Pancreas (tissue), 10 donors: Measurements from ENCODE around the gene ACMSD. TPM values are rescaled to one million over a fixed set of nuclear protein-coding genes. Genes with fewer than 3 reads are reported as not detected.
A peak's percentile ranks its signal among the peaks of the same experiment; 100 is the strongest.

Experiments used
- ATAC-seq, 4 donors: fragments of 200-7000 bp; cut with Tn5 transposase; one replicate each; pipeline versions ENCODE4 v1.8.0 to v1.9.1; 2020; ENCODE audit warnings: mild to moderate bottlenecking in 4 of 4, moderate library complexity in 4 of 4
- DNase-seq, 6 donors: peaks; one replicate each; pipeline ENCODE4 v3.0.0-alpha.2; 2020
- FAIRE-seq: peaks from 2 replicates; lab custom pipeline; 2012; peaks lifted over from hg19 to GRCh38; lab: Jason Lieb, UNC
- H3K27ac ChIP-seq, 4 donors: fragments of 200-600 bp; sonication (generic); 1 replicate in 3 of 4; 2 replicates in 1 of 4; pipeline versions ENCODE4 v1.5.0 to v1.8.0; 2020
- H3K27me3 ChIP-seq, 4 donors: fragments of 200-600 bp; one replicate each; pipeline ENCODE4 v1.8.0; 2021
- H3K36me3 ChIP-seq, 3 donors: fragments of 200-600 bp; sonication (generic) in 1 of 3; one replicate each; pipeline versions ENCODE4 v1.5.0 to v1.8.0; 2020 to 2021
- H3K4me1 ChIP-seq, 3 donors: fragments of 200-600 bp; one replicate each; pipeline ENCODE4 v1.8.0; 2021
- H3K4me3 ChIP-seq, 4 donors: fragments of 200-600 bp; sonication (generic) in 2 of 4; one replicate each; pipeline versions ENCODE4 v1.5.0 to v1.8.0; 2020 to 2021
- H3K9me3 ChIP-seq, 4 donors: fragments of 200-600 bp; one replicate each; pipeline ENCODE4 v1.8.0; 2021
- CTCF ChIP-seq, 4 donors: fragments of 200-600 bp; sonication (generic) in 3 of 4; IDR thresholded peaks; one replicate each; pipeline versions ENCODE4 v1.5.0 to v1.8.0; 2021; ENCODE audit warnings: antibody characterized with exemption in 4 of 4
- WGBS, 2 donors: extraction: QIAGEN DNeasy Blood & Tissue Kit; methylation state at CpG; one replicate each; pipeline ENCODE4 v1.1.7; 2013; 5-methylcytosine and 5-hydroxymethylcytosine counted together
- intact Hi-C, 3 donors: fragments of 100-400 bp; cut with DNase I; formaldehyde crosslinking; loops; one replicate each; pipeline versions ENCODE4 v1.11.1 to v1.14.2; 2022
- polyA plus RNA-seq, 2 donors: library from polyadenylated mRNA; stranded (reverse); fragments of 200-250 nt; gene quantifications; one replicate each; pipeline ENCODE4 v1.2.3, GENCODE V29; 2013
- total RNA-seq, 6 donors: library from RNA; stranded (reverse); fragmentation: NEBNext Ultra II Directional in 4 of 6; extraction: Animal tissue kit (Norgen Biotek cat#: 25700) in 4 of 6; gene quantifications; one replicate each; pipeline versions ENCODE4 v1.2.1 to v1.2.4, GENCODE V29; 2021 to 2023
- donor health status: healthy with polysubstance abuse.
- donor health status: DM: no; HTN: no; CAD: no; lungs with moderate emphysema.
- donor health status: DM: no; HTN: no; CAD: no.
- donor health status: control.
- donor health status: control.
- donor health status: Bipolar disorder and iron deficiency.
- donor health status: DM: yes; HTN: yes; CAD: no.
- donor health status: DM: no; HTN: no; CAD: no.
- donor health status: DM: no; HTN: no; CAD: no.
- donor health status: DM: yes; HTN: yes; CAD: no.

ACMSD gene
- total and polyA plus RNA-seq, 8 donors, result 0.12 to 3.4 (median 0.24) TPM; not detected in 3

- peak; percentile 1 to 6 (median 4) for ATAC-seq
- peak overlapping the region; percentile 62 to 92 (median 88) for H3K4me3 ChIP-seq
- peak overlapping the region; percentile 95 to 99 (median 96) for H3K27ac ChIP-seq
- H3K4me1 ChIP-seq, result peaks cover 17 to 35% (median 31%) of the 10 kb centered on the region in 3 donors
- intact Hi-C loops, result no loop called here
- no peaks in the 10 kb centered on the region for H3K9me3 ChIP-seq
- WGBS, 2 donors, result 0 to 1% methylated on average over 30 of the region's 30 CpGs
- no peaks in the 10 kb centered on the region for H3K27me3 ChIP-seq
- FAIRE-seq, result no peak
- DNase-seq, result peak in 1 of 6 donors; percentile 32
- no peak for TF ChIP-seq CTCF (IDR thresholded peaks at IDR 0.05)
- H3K36me3 ChIP-seq, result peaks cover 0 to 7% (median 0%) of the 10 kb centered on the region in 3 donors
Measured at GRCh38 chr2:134919341-134920210, 81.2 kb downstream of the ACMSD start.

- no peak for TF ChIP-seq CTCF (IDR thresholded peaks at IDR 0.05)
- ATAC-seq, result no peak
- H3K4me1 ChIP-seq, result peaks cover 32 to 59% (median 57%) of the 10 kb centered on the region in 3 donors
- H3K27ac ChIP-seq, result no peak overlapping the region
- intact Hi-C loops, result no loop called here
- H3K36me3 ChIP-seq, result peaks cover 0 to 8% (median 0%) of the 10 kb centered on the region in 3 donors
- no peaks in the 10 kb centered on the region for H3K27me3 ChIP-seq
- no peak overlapping the region for H3K4me3 ChIP-seq
- 94 to 100% methylated on average over 1 of the region's 1 CpG for WGBS, 2 donors
- no peak for FAIRE-seq
- DNase-seq, result no peak
- H3K9me3 ChIP-seq, result no peaks in the 10 kb centered on the region
Measured at GRCh38 chr2:134924912-134925311, 86.5 kb downstream of the ACMSD start.

GRCh38 chr2:134926231-134926931, 88.0 kb downstream of the ACMSD start:
- TF ChIP-seq CTCF (IDR thresholded peaks at IDR 0.05), result no peak
- Histone ChIP-seq H3K36me3 (peaks cover 0 to 8% (median 0%) of the 10 kb centered on the region in 3 donors), H3K4me1 (peaks cover 27 to 56% (median 54%) of the 10 kb centered on the region in 3 donors), H3K27me3 (no peaks in the 10 kb centered on the region), H3K27ac (peak overlapping the region in 2 of 4 donors; percentile 0 to 2), H3K9me3 (no peaks in the 10 kb centered on the region), H3K4me3 (no peak overlapping the region)
- DNase-seq (no peak), ATAC-seq (peak in 3 of 4 donors; percentile 12 to 54 (median 37)), FAIRE-seq (no peak)
- intact Hi-C loops, result no loop called here
- WGBS, 2 donors, result 55% methylated on average over 3 of the region's 3 CpGs

- Histone ChIP-seq H3K4me3 (no peak overlapping the region), H3K27me3 (no peaks in the 10 kb centered on the region), H3K9me3 (no peaks in the 10 kb centered on the region), H3K27ac (no peak overlapping the region), H3K4me1 (peaks cover 35 to 59% (median 59%) of the 10 kb centered on the region in 3 donors), H3K36me3 (peaks cover 0 to 8% (median 0%) of the 10 kb centered on the region in 3 donors)
- ATAC-seq, result peak in 2 of 4 donors; percentile 21 to 30
- FAIRE-seq, result no peak
- intact Hi-C loops, result no loop called here
- 91 to 92% methylated on average over 3 of the region's 3 CpGs for WGBS, 2 donors
- DNase-seq, result no peak
- TF ChIP-seq CTCF (IDR thresholded peaks at IDR 0.05), result no peak
Measured at GRCh38 chr2:134927195-134927594, 88.8 kb downstream of the ACMSD start.
